Measurements from ENCODE around the gene ISLR. TPM values are rescaled to one million over a fixed set of nuclear protein-coding genes. Genes with fewer than 3 reads are reported as not detected.

ISLR gene
- total RNA-seq, 1 experiment from 2014 or later = 0.11 TPM

- peaks cover 59% of the 10 kb centered on the region for H3K27me3 Mint-ChIP-seq (ENCODE audit: low read depth)
- Histone ChIP-seq H4K8ac (replicated peaks; ENCODE audit: insufficient read length, low read depth, low read length) (no peak overlapping the region), H2AK5ac (ENCODE audit: insufficient read length, low read length) (no peak overlapping the region)
Measured at GRCh38 chr15:74138642-74139041, 34.9 kb upstream of the ISLR start.

More at GRCh38 chr15:74138642-74139041, 34.9 kb upstream of the ISLR start:
- H3K27ac Mint-ChIP-seq = no peak overlapping the region; a peak in 1 of 7 replicates
- H3K36me3 Mint-ChIP-seq (ENCODE audit: insufficient read depth in 1 of 3, low read depth in 3 of 3) = 0 out of 7 replicates have a peak, but pooled peaks cover 0 to 1% (median 0%) of the 10 kb centered on the region in 3 experiments
- no peak overlapping the region for H4K91ac ChIP-seq (ENCODE audit: insufficient read length, low read depth, low read length)
- no peak overlapping the region for H2BK15ac ChIP-seq (ENCODE audit: low read depth, low read length)
- peaks cover 7% of the 10 kb centered on the region for H3K23me2 ChIP-seq (ENCODE audit: insufficient read length, low read depth, low read length, poor library complexity, severe bottlenecking)
- no peak overlapping the region for H3K56ac ChIP-seq (ENCODE audit: insufficient read length, low read depth, low read length)
- no peak overlapping the region for H2AFZ ChIP-seq (ENCODE audit: low read length)
- H3K14ac ChIP-seq (ENCODE audit: insufficient read depth, low read length) = no peak overlapping the region
- H4K5ac ChIP-seq (ENCODE audit: insufficient read length, low read depth, low read length) = no peak overlapping the region
- no peak overlapping the region for H2BK5ac ChIP-seq (ENCODE audit: insufficient read length, low read length)
- H3K4me2 ChIP-seq (ENCODE audit: insufficient read depth, insufficient read length, low read length) = no peak overlapping the region
- H3K27me3 ChIP-seq (ENCODE audit: insufficient read depth, low read length) = peaks cover 24% of the 10 kb centered on the region
- no peak overlapping the region for H3K18ac ChIP-seq (ENCODE audit: insufficient read length, low read depth, low read length)
- no peak overlapping the region for H2BK20ac ChIP-seq (ENCODE audit: low read depth, low read length, poor library complexity, severe bottlenecking)
- H3T11ph ChIP-seq (ENCODE audit: low read length) = no peak overlapping the region
- H3K9me3 ChIP-seq (ENCODE audit: control insufficient read depth, low read depth, low read length) = no peaks in the 10 kb centered on the region
- H3K4ac ChIP-seq (ENCODE audit: low read depth, low read length) = no peak overlapping the region
- no peak overlapping the region for H3K9ac ChIP-seq (ENCODE audit: extremely low read depth, insufficient read length, low read length)
- no peak for DNase-seq
- no peaks in the 10 kb centered on the region; a peak in 1 of 5 replicates for H3K9me3 Mint-ChIP-seq
- H3K4me1 ChIP-seq (ENCODE audit: insufficient read depth, low read length) = peaks cover 10% of the 10 kb centered on the region; the same call in 1 of the 2 replicates
- no peak overlapping the region for H2BK12ac ChIP-seq (ENCODE audit: insufficient read length, low read depth, low read length)
- H3K27ac ChIP-seq (ENCODE audit: insufficient read length, low read depth, low read length) = no peak overlapping the region
- no peak overlapping the region for H3K4me3 Mint-ChIP-seq
- H2BK120ac ChIP-seq (ENCODE audit: low read depth, low read length, poor library complexity, severe bottlenecking) = no peak overlapping the region
- TF ChIP-seq CTCF (conservative IDR thresholded peaks at IDR 0.05) = no peak
- H3K79me1 ChIP-seq (ENCODE audit: insufficient read depth, low read depth, low read length, poor library complexity, severe bottlenecking) = no peaks in the 10 kb centered on the region
- no peaks in the 10 kb centered on the region for H4K20me1 ChIP-seq (ENCODE audit: control insufficient read depth, insufficient read depth, insufficient read length)
- peaks cover 57 to 61% of the 10 kb centered on the region in 2 experiments for H3K4me1 Mint-ChIP-seq
- no CpG with 5 or more reads among the region's 4 CpGs for WGBS (ENCODE audit: extremely low coverage, insufficient read length, low lambda C conversion rate)
- no peaks in the 10 kb centered on the region for H3K79me2 ChIP-seq (ENCODE audit: insufficient read depth, low read length)
- no peak overlapping the region for H3K23ac ChIP-seq (ENCODE audit: insufficient read length, low read depth, low read length)

Measured in H9 (cell line).